Measurements from ENCODE around the gene GDF7. TPM values are rescaled to one million over a fixed set of nuclear protein-coding genes. Genes with fewer than 3 reads are reported as not detected.

The GDF7 gene
- total RNA-seq, 1 experiment from 2014 or later = 0.04 TPM

DNA sequence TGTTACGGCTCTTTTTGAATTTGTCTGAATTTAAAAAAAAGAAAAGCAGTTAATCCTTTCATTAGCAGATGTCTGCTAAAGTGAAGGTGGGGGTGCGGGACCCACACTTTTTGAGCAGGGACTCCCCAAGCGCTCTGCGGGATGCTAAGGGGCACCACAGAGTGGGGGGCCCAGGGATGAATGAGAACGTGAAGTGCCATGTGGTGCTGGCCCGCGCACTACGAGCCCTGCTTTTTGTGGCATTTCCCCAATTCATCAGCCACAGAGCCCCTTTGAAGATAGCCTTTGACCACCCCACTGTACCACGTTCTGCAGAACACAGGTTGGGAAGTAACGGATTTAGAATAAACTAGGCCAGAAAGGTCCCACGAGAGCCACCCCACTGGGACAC lies 44.7 kb upstream of the GDF7 start:
- Mint-ChIP-seq H3K36me3 (ENCODE audit: insufficient read depth in 1 of 3, low read depth in 3 of 3) (peaks cover 0 to 8% (median 6%) of the 10 kb centered on the region in 3 experiments; a peak in 3 of 7 replicates), H3K27ac (no peak overlapping the region), H3K27me3 (ENCODE audit: low read depth) (no peaks in the 10 kb centered on the region; the same call in 1 of the 2 replicates), H3K4me1 (peaks cover 5 to 12% of the 10 kb centered on the region in 2 experiments), H3K4me3 (no peak overlapping the region), H3K9me3 (no peaks in the 10 kb centered on the region)
- H2BK120ac ChIP-seq (ENCODE audit: low read depth, low read length, poor library complexity, severe bottlenecking) = no peak overlapping the region
- H3K23me2 ChIP-seq (ENCODE audit: insufficient read length, low read depth, low read length, poor library complexity, severe bottlenecking) = no peaks in the 10 kb centered on the region
- no peak overlapping the region for H2BK15ac ChIP-seq (ENCODE audit: low read depth, low read length)
- H2AK5ac ChIP-seq (ENCODE audit: insufficient read length, low read length) = no peak overlapping the region
- H4K8ac ChIP-seq (replicated peaks; ENCODE audit: insufficient read length, low read depth, low read length) = no peak overlapping the region
- H3K27ac ChIP-seq (ENCODE audit: insufficient read length, low read depth, low read length) = no peak overlapping the region
- H3T11ph ChIP-seq (ENCODE audit: low read length) = no peak overlapping the region
- H3K18ac ChIP-seq (ENCODE audit: insufficient read length, low read depth, low read length) = no peak overlapping the region
- no peak for DNase-seq
- no peaks in the 10 kb centered on the region for H3K27me3 ChIP-seq (ENCODE audit: insufficient read depth, low read length)
- no peak overlapping the region for H3K9ac ChIP-seq (ENCODE audit: extremely low read depth, insufficient read length, low read length)
- no peak overlapping the region for H3K4me2 ChIP-seq (ENCODE audit: insufficient read depth, insufficient read length, low read length)
- TF ChIP-seq, protein P1, sequence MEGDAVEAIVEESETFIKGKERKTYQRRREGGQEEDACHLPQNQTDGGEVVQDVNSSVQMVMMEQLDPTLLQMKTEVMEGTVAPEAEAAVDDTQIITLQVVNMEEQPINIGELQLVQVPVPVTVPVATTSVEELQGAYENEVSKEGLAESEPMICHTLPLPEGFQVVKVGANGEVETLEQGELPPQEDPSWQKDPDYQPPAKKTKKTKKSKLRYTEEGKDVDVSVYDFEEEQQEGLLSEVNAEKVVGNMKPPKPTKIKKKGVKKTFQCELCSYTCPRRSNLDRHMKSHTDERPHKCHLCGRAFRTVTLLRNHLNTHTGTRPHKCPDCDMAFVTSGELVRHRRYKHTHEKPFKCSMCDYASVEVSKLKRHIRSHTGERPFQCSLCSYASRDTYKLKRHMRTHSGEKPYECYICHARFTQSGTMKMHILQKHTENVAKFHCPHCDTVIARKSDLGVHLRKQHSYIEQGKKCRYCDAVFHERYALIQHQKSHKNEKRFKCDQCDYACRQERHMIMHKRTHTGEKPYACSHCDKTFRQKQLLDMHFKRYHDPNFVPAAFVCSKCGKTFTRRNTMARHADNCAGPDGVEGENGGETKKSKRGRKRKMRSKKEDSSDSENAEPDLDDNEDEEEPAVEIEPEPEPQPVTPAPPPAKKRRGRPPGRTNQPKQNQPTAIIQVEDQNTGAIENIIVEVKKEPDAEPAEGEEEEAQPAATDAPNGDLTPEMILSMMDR (conservative IDR thresholded peaks at IDR 0.05) = no peak
- no peak overlapping the region for H3K14ac ChIP-seq (ENCODE audit: insufficient read depth, low read length)
- H3K79me1 ChIP-seq (ENCODE audit: insufficient read depth, low read depth, low read length, poor library complexity, severe bottlenecking) = no peaks in the 10 kb centered on the region
- no peaks in the 10 kb centered on the region for H3K79me2 ChIP-seq (ENCODE audit: insufficient read depth, low read length)
- H2BK20ac ChIP-seq (ENCODE audit: low read depth, low read length, poor library complexity, severe bottlenecking) = no peak overlapping the region
- H3K4ac ChIP-seq (ENCODE audit: low read depth, low read length) = no peak overlapping the region
- no peak overlapping the region for H2BK12ac ChIP-seq (ENCODE audit: insufficient read length, low read depth, low read length)
- H2AFZ ChIP-seq (ENCODE audit: low read length) = no peak overlapping the region
- no peaks in the 10 kb centered on the region for H4K20me1 ChIP-seq (ENCODE audit: control insufficient read depth, insufficient read depth, insufficient read length)
- H2BK5ac ChIP-seq (ENCODE audit: insufficient read length, low read length) = no peak overlapping the region
- no peak overlapping the region for H3K23ac ChIP-seq (ENCODE audit: insufficient read length, low read depth, low read length)
- H3K9me3 ChIP-seq (ENCODE audit: control insufficient read depth, low read depth, low read length) = no peaks in the 10 kb centered on the region
- H3K56ac ChIP-seq (ENCODE audit: insufficient read length, low read depth, low read length) = no peak overlapping the region
- no CpG with 5 or more reads among the region's 11 CpGs for WGBS (ENCODE audit: extremely low coverage, insufficient read length, low lambda C conversion rate)
- no peak overlapping the region for H4K5ac ChIP-seq (ENCODE audit: insufficient read length, low read depth, low read length)
- H4K91ac ChIP-seq (ENCODE audit: insufficient read length, low read depth, low read length) = no peak overlapping the region
- H3K4me1 ChIP-seq (ENCODE audit: insufficient read depth, low read length) = no peaks in the 10 kb centered on the region

Data from H9 (cell line).